Psoas muscle (tissue), 8 donors: Measurements from ENCODE around the gene PREX1. TPM values are rescaled to one million over a fixed set of nuclear protein-coding genes. Genes with fewer than 3 reads are reported as not detected.

Source experiments
- ATAC-seq, 4 donors: fragments of 200-7000 bp; cut with Tn5 transposase; one replicate each; pipeline ENCODE4 v1.9.1; 2020; ENCODE audit warnings: moderate library complexity in 3 of 4, mild to moderate bottlenecking in 2 of 4
- DNase-seq, 2 donors: peaks; one replicate each; pipeline ENCODE4 v3.0.0-alpha.2; 2020
- H3K27ac ChIP-seq: fragments of 200-600 bp; one replicate; pipeline ENCODE4 v1.8.0; 2022
- H3K27me3 ChIP-seq, 3 donors: fragments of 200-600 bp in 1 of 3; one replicate each; pipeline versions ENCODE4 v1.6.1 to v1.8.0; 2013 to 2022; ENCODE audit warnings: low read length in 2 of 3, mild to moderate bottlenecking in 2 of 3, moderate library complexity in 1 of 3; ENCODE audit not compliant: insufficient read depth in 3 of 3
- H3K36me3 ChIP-seq, 2 donors: fragments of 200-600 bp in 1 of 2; one replicate each; pipeline versions ENCODE4 v1.6.1 to v1.8.0; 2013 to 2022; ENCODE audit warnings: low read depth in 1 of 2, mild to moderate bottlenecking in 1 of 2, moderate library complexity in 1 of 2; ENCODE audit not compliant: insufficient read depth in 1 of 2
- H3K4me1 ChIP-seq: fragments of 200-600 bp; one replicate; pipeline ENCODE4 v1.8.0; 2022
- H3K4me3 ChIP-seq: fragments of 200-600 bp; one replicate; pipeline ENCODE4 v1.8.0; 2022; ENCODE audit warnings: mild to moderate bottlenecking
- H3K9me3 ChIP-seq: fragments of 200-600 bp; one replicate; pipeline ENCODE4 v1.8.0; 2022
- WGBS, 3 donors: extraction: QIAGEN DNeasy Blood & Tissue Kit; methylation state at CpG; one replicate each; pipeline versions ENCODE4 v1.1.6 to v1.1.7; 2013; 5-methylcytosine and 5-hydroxymethylcytosine counted together
- intact Hi-C, 2 donors: fragments of 100-400 bp; cut with DNase I; formaldehyde crosslinking; loops; one replicate each; pipeline versions ENCODE4 v1.11.0 to v1.14.2; 2022
- polyA plus RNA-seq, 3 donors: library from polyadenylated mRNA; stranded (reverse); fragments of 200-250 nt; gene quantifications; one replicate each; pipeline ENCODE4 v1.2.3, GENCODE V29; 2013
- total RNA-seq, 4 donors: library from RNA; stranded (reverse); fragmentation: NEBNext Ultra II Directional in 2 of 4; extraction: Animal tissue kit (Norgen Biotek cat#: 25700) in 2 of 4; gene quantifications; one replicate each; pipeline versions ENCODE4 v1.2.1 to v1.2.4, GENCODE V29; 2021 to 2023
- TF ChIP-seq, protein P1 (sequence below): fragments of 200-600 bp; IDR thresholded peaks from one replicate; pipeline ENCODE4 v1.8.0; 2022; ENCODE audit warnings: antibody characterized with exemption
- donor health status: healthy with polysubstance abuse.
- donor health status: DM: no; HTN: no; CAD: no; lungs with moderate emphysema.
- donor health status: Bipolar disorder and iron deficiency.
- donor health status: healthy.
- donor health status: DM: yes; HTN: yes; CAD: no.
- donor health status: DM: no; HTN: no; CAD: no.
- donor health status: DM: no; HTN: no; CAD: no.
- donor health status: DM: yes; HTN: yes; CAD: no.

The PREX1 gene
- total and polyA plus RNA-seq, 7 donors = 2.5 to 8.3 (median 5.3) TPM

DNA sequence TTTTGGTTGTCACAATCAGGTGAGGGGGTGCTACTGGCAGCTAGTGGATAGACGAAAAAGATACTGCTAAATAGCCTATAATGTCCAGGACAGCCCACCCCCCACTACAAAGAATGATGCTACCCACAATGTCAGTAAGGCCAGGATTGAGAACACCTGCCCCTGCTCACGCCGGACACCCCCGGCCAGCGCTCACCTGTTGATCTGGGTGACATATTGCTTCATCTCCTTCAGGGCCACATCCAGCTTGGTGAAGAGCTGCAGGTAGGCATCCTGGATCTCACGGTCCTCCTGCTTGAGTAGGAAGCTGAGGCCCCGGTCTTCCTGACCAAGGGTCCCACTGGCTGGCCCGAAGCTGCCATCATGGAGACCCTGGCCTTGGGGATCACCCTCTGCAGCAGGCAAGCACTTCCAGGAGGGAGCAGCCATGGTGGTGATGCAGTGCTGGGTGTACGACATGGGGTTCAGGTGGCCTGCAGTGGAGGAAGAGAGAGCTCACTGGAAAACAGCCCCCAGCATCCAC, 178.6 kb downstream of the PREX1 start:
- H3K9me3 ChIP-seq = no peaks in the 10 kb centered on the region
- DNase-seq = no peak
- TF ChIP-seq, protein P1, sequence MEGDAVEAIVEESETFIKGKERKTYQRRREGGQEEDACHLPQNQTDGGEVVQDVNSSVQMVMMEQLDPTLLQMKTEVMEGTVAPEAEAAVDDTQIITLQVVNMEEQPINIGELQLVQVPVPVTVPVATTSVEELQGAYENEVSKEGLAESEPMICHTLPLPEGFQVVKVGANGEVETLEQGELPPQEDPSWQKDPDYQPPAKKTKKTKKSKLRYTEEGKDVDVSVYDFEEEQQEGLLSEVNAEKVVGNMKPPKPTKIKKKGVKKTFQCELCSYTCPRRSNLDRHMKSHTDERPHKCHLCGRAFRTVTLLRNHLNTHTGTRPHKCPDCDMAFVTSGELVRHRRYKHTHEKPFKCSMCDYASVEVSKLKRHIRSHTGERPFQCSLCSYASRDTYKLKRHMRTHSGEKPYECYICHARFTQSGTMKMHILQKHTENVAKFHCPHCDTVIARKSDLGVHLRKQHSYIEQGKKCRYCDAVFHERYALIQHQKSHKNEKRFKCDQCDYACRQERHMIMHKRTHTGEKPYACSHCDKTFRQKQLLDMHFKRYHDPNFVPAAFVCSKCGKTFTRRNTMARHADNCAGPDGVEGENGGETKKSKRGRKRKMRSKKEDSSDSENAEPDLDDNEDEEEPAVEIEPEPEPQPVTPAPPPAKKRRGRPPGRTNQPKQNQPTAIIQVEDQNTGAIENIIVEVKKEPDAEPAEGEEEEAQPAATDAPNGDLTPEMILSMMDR = no peak
- no peak overlapping the region for H3K4me3 ChIP-seq
- no peak for ATAC-seq
- peaks cover 0 to 60% of the 10 kb centered on the region in 2 donors for H3K36me3 ChIP-seq
- peaks cover 6% of the 10 kb centered on the region for H3K4me1 ChIP-seq
- no peak overlapping the region for H3K27ac ChIP-seq
- H3K27me3 ChIP-seq = no peaks in the 10 kb centered on the region
- WGBS, 3 donors = 92 to 96% (median 96%) methylated on average over 9 of the region's 9 CpGs
- intact Hi-C loops = no loop called here

DNA sequence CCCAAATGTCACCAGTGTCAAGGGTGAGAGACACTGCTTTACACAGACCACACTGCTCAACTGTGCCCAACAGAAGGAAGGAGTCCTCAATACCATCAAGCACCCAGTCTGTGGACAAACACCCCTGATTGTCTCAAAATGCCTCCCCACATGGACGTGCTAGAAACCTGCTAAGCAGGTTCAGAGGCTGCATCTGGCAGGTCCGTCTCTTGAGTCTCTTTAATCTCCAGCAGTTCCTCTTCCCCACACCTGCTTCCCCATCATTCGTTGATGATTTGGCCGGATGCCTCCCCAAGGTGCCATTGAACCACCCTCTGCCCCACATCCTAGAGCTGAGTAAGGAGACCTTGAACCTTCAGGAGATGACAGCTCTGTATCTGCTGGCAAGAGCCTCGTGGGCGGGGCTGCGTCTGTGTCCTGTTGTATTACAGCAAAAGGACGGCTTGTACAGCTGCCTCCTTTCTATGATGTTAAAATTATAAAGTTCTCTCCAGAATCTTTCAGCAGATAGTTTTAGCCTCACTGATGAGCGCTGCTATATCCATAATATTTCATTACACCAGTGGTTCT, 179.2 kb downstream of the PREX1 start:
- intact Hi-C loops = no loop called here
- DNase-seq (no peak), ATAC-seq (no peak)
- peaks cover 6% of the 10 kb centered on the region for H3K4me1 ChIP-seq
- WGBS, 3 donors = 77 to 80% (median 79%) methylated on average over 9 of the region's 9 CpGs
- H3K36me3 ChIP-seq = peaks cover 0 to 62% of the 10 kb centered on the region in 2 donors
- H3K4me3 ChIP-seq = no peak overlapping the region
- no peaks in the 10 kb centered on the region for H3K27me3 ChIP-seq
- no peak overlapping the region for H3K27ac ChIP-seq
- H3K9me3 ChIP-seq = no peaks in the 10 kb centered on the region
- TF ChIP-seq, protein P1 = no peak

DNA sequence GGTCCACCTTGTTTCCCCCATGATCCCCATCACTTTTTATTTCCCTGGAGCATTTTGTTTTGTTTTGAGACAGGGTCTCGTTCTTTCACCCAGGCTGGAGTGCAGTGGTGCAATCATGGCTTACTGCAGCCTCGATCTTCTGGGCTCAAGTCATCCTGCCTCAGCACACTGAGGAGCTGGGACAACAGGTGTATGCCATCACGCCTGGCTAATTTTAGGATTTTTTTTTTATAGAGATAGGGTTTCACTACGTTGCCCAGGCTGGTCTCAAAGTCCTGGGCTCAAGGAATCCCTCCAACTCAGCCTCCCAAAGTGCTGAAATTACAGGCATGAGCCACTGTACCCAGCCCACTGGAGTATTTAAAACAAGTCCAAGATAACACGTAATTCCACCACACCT, 179.9 kb downstream of the PREX1 start:
- H3K4me1 ChIP-seq = peaks cover 6% of the 10 kb centered on the region
- no peaks in the 10 kb centered on the region for H3K27me3 ChIP-seq
- peaks cover 0 to 63% of the 10 kb centered on the region in 2 donors for H3K36me3 ChIP-seq
- intact Hi-C loops = no loop called here
- no peak for DNase-seq
- H3K27ac ChIP-seq = no peak overlapping the region
- 23 to 42% (median 36%) methylated on average over 5 of the region's 5 CpGs for WGBS, 3 donors
- H3K4me3 ChIP-seq = no peak overlapping the region
- TF ChIP-seq, protein P1 = no peak
- peak in 3 of 4 donors; percentile 45 to 78 (median 46) for ATAC-seq
- H3K9me3 ChIP-seq = no peaks in the 10 kb centered on the region

DNA sequence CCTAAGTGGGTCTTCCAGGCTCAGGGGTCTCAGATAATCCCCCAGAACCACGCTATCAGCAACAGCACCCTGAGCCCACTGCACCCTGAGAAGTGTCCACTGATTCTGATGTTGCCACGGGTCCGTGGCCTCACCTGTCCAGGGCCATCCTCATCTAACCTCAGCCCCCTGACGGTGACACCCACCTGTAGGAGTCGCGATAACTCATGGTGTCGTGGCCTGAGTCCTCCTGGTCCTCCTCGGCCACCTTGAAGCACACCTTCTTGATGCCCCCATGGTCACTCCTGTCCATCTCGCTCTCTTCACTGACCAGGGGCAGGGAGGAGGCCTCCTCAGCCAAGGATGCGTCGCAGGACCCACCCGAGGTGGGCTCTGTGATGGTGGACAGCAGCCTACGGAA, 182.1 kb downstream of the PREX1 start:
- Histone ChIP-seq H3K27me3 (no peaks in the 10 kb centered on the region), H3K36me3 (peaks cover 0 to 63% of the 10 kb centered on the region in 2 donors), H3K27ac (no peak overlapping the region), H3K4me3 (no peak overlapping the region), H3K9me3 (no peaks in the 10 kb centered on the region), H3K4me1 (peaks cover 6% of the 10 kb centered on the region)
- DNase-seq (no peak), ATAC-seq (no peak)
- WGBS, 3 donors = 86 to 95% (median 88%) methylated on average over 13 of the region's 13 CpGs
- TF ChIP-seq, protein P1 = no peak
- intact Hi-C loops = no loop called here
